ENCODE measurements around the gene LLGL1. TPM values are rescaled to one million over a fixed set of nuclear protein-coding genes. Genes with fewer than 3 reads are reported as not detected.

LLGL1 gene
- total and polyA plus RNA-seq, 3 donors from 2014 or later = 24.2 to 46.8 (median 40.0) TPM

- no peak for DNase-seq
- Histone ChIP-seq H3K9me3 (no peaks in the 10 kb centered on the region), H3K27me3 (no peaks in the 10 kb centered on the region), H3K4me1 (peaks cover 22% of the 10 kb centered on the region), H3K4me3 (peak overlapping the region; percentile 60 to 62), H3K27ac (peak overlapping the region in 1 of 2 donors; percentile 66), H3K36me3 (ENCODE audit: low read depth, missing control alignments) (no peaks in the 10 kb centered on the region)
- TF ChIP-seq CTCF (IDR thresholded peaks at IDR 0.05) (no peak), POLR2A (IDR thresholded peaks at IDR 0.05) (no peak)
- WGBS, 2 donors = 14 to 15% methylated on average over 12 to 16 of the region's 16 CpGs
- intact Hi-C loops (cut with DNase I; ENCODE audit: low total_unique reads) = no loop called here
Observed at GRCh38 chr17:18226284-18226945, 980 bp downstream of the LLGL1 start.

- no peaks in the 10 kb centered on the region for H3K36me3 ChIP-seq (ENCODE audit: low read depth, missing control alignments)
- no peaks in the 10 kb centered on the region for H3K27me3 ChIP-seq
- no peak overlapping the region for H3K4me3 ChIP-seq
- WGBS, 2 donors = 94 to 95% methylated on average over 5 of the region's 5 CpGs
- intact Hi-C loops (cut with DNase I; ENCODE audit: low total_unique reads) = no loop called here
- H3K27ac ChIP-seq = no peak overlapping the region
- no peaks in the 10 kb centered on the region for H3K9me3 ChIP-seq
- DNase-seq = no peak
- peaks cover 22% of the 10 kb centered on the region for H3K4me1 ChIP-seq
- TF ChIP-seq POLR2A (IDR thresholded peaks at IDR 0.05) (no peak), CTCF (IDR thresholded peaks at IDR 0.05) (no peak)
Observed at GRCh38 chr17:18227635-18228034, 2.2 kb downstream of the LLGL1 start.

DNA sequence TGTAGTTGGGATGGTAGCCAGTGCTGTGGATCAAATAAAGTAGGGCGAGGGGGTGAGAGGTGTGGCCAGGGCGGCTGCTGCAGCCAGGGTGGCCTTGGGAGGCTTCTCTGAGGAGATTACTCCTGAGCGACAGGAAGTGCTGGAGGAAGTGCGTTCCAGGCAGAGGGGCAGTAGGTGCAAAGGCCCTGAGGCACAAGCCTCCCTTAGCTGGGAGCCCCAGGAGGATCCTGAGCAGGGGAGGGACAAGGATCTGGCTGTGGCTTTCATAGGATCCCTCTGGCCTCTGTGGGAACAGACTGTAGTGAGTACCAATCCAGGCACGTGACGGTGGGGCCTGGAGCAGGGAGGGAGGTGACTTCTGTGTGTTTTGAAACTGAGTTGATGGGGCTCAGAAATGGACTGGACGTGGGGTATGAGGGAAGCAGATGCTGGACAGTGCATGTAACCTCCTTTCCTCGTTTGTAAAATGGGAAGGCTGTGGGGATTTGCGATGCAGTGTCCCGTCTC, 2.8 kb downstream of the LLGL1 start:
- 86 to 87% methylated on average over 10 of the region's 10 CpGs for WGBS, 2 donors
- no peaks in the 10 kb centered on the region for H3K9me3 ChIP-seq
- peaks cover 22% of the 10 kb centered on the region for H3K4me1 ChIP-seq
- no peaks in the 10 kb centered on the region for H3K27me3 ChIP-seq
- no peak for DNase-seq
- intact Hi-C loops (cut with DNase I; ENCODE audit: low total_unique reads) = no loop called here
- no peak overlapping the region for H3K27ac ChIP-seq
- H3K36me3 ChIP-seq (ENCODE audit: low read depth, missing control alignments) = no peaks in the 10 kb centered on the region
- TF ChIP-seq CTCF (IDR thresholded peaks at IDR 0.05) = no peak
- TF ChIP-seq POLR2A (IDR thresholded peaks at IDR 0.05) = no peak
- no peak overlapping the region for H3K4me3 ChIP-seq

DNA sequence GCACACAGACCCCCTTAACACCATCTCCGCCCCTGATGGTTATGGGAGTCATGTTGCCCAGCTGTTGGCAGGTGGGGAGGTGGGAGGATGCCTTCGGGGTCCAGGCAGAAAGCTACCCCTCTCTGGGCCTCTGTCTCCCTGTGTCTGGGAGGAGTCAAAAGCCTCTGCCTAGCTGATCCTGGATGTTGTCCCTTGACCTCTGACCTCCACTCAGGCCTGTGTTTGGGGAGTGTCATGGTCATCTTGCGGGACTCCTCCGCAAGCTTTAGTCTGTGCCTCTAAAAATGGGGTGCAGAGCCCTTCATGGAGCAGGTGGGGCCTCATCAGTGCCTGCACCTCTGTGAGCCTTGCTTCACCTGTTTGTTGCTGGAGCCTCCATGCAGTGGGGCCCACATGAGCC, 3.8 kb downstream of the LLGL1 start:
- Histone ChIP-seq H3K27ac (no peak overlapping the region), H3K4me3 (no peak overlapping the region), H3K36me3 (ENCODE audit: low read depth, missing control alignments) (no peaks in the 10 kb centered on the region), H3K4me1 (peaks cover 16% of the 10 kb centered on the region), H3K27me3 (no peaks in the 10 kb centered on the region), H3K9me3 (no peaks in the 10 kb centered on the region)
- DNase-seq = no peak
- WGBS, 2 donors = 50 to 75% methylated on average over 2 to 4 of the region's 4 CpGs
- intact Hi-C loops (cut with DNase I; ENCODE audit: low total_unique reads) = no loop called here
- no peak for TF ChIP-seq POLR2A (IDR thresholded peaks at IDR 0.05)
- no peak for TF ChIP-seq CTCF (IDR thresholded peaks at IDR 0.05)

DNA sequence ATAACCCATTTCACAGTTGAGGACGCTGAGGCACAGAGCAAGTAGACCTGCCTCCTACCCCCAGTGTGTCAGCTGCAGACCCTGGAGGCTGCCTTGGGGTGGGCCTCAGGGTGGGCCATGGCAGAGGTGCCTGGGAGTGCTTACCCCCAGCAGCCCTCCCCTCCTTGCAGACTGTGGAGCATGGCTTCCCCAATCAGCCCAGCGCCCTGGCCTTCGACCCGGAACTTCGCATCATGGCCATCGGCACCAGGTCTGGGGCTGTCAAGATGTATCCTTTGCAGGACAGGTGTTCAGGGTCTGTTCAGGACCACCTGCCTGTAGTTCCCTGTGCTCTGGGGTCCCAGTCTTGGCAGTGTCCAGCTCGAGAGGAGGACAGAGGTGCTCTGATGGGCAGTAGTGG, 4.3 kb downstream of the LLGL1 start:
- Histone ChIP-seq H3K4me1 (peaks cover 11% of the 10 kb centered on the region), H3K27me3 (no peaks in the 10 kb centered on the region), H3K36me3 (ENCODE audit: low read depth, missing control alignments) (no peaks in the 10 kb centered on the region), H3K27ac (no peak overlapping the region), H3K9me3 (no peaks in the 10 kb centered on the region), H3K4me3 (no peak overlapping the region)
- DNase-seq = no peak
- intact Hi-C loops (cut with DNase I; ENCODE audit: low total_unique reads) = no loop called here
- 91 to 92% methylated on average over 5 to 7 of the region's 7 CpGs for WGBS, 2 donors
- no peak for TF ChIP-seq CTCF (IDR thresholded peaks at IDR 0.05)
- TF ChIP-seq POLR2A (IDR thresholded peaks at IDR 0.05) = no peak
